Right renal cortex interstitium (tissue), 3 donors: Measurements from ENCODE around the gene UNC79. TPM values are rescaled to one million over a fixed set of nuclear protein-coding genes. Genes with fewer than 3 reads are reported as not detected.

Experiments used
- DNase-seq, 3 donors: peaks; one replicate each; pipeline ENCODE4 v3.0.0-alpha.2; 2013; ENCODE audit warnings: low read depth in 3 of 3, low spot score in 2 of 3
- polyA plus RNA-seq, 3 donors: library from polyadenylated mRNA; unstranded; fragments of 120-200 nt; gene quantifications; one replicate each; pipeline ENCODE4 v1.2.1, GENCODE V29; 2013; ENCODE audit not compliant: insufficient read length in 3 of 3

Gene UNC79
- polyA plus RNA-seq, 3 donors, result 0.71 to 0.87 (median 0.82) TPM

DNA sequence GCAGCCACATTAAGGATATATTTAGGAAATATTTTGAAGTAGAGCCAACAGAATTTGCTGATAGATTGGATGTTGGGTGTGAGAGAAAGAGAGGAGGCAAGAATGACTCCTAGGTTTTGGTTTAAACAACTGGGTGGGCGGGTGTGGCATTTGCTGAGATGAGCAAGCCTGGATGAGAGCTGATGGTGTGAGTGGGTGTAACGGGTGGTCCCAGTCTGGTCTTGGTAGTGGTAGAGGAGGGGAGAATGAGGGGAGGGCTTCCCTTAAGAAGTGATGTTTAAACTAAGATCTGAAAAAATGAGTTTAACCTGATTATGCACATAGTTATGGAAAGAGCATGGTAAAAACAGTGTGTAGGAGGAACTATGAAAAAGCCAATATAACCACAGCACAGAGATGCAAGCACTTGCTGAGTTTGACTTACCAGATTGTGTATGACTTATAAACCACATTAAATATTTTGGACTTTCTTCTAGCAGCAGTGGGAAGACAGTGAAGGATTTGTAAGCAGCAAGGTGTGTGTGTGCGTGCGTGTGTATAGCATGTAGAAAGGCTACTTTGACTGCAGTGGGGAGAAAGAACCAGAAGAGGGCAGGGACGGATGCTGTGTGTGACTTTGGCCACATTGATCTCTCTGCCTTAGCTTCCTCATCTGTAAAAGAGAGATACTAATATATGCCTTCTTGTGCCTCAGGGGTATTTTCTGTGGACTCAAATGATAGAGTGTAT is 217.9 kb downstream of the UNC79 start:
- no peak for DNase-seq

DNA sequence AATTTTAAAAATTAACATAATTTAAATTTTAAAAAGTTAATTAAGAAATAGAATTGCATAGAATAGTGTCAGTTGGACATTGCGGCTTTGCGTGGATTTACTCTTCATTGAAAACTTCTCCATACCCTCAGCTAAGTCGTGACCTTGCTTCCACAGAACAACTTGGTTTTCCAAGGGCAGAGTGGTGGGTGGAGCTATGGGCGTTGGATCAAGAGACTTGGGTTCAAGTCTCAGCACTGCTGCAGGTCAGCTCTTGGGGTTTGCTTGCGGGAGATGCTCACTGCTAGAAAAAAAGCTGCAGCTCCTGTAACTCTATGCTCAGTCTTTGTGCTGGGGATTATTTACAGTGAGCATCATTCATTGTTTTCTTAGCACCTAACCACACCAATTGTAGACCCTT is 223.9 kb downstream of the UNC79 start:
- DNase-seq, result no peak

DNA sequence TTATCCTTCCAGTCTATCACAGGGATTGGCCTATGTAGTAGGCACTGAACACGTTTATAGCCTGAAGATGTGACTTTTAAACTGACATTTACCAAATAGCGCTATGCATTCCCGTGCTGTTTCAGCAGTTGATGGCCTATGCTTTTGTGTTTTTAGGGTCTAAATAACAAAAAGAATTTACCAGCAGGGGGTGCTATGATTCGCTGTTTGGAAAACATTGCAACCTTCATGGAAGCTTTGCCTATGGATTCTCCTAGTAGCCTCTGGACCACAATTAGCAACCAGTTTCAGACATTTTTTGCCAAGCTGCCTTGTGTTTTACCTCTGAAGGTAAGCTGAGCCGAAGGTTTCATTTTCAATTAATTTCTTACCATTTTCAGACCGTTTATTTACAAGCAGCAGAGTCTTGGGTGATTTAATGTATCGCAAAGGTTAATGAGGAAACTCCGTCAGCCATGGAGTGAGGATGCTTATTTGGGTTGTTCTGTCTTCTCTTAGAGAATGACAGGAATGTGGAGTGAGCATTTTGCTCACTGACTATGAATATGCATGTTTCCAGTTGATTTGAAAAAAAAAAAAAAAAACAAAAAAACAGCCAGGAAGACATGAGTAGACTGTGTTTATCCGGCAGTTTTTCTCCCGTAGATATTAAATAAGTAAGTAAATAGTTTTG is 224.5 kb downstream of the UNC79 start:
- peak; percentile 67 to 73 (median 72) for DNase-seq

DNA sequence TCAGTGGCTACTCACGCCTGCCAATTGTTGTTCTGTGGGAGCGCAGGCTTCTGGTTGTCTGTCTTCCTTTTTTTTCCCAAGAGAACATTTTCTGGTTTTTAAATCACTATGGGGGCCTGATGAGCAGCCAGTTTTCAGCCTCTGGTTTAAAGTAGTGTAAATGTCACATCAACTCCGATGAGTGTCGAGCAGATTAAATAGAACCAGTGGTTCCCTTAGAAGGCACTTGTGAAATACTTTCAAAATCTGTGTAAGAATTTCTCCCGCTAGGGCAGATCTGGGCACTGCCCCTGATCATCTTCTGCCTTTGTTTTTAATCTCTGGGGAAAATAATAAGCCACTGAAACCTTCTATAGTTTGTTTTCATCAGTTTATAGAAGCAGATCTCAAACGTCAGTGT is 227.1 kb downstream of the UNC79 start:
- no peak for DNase-seq

DNA sequence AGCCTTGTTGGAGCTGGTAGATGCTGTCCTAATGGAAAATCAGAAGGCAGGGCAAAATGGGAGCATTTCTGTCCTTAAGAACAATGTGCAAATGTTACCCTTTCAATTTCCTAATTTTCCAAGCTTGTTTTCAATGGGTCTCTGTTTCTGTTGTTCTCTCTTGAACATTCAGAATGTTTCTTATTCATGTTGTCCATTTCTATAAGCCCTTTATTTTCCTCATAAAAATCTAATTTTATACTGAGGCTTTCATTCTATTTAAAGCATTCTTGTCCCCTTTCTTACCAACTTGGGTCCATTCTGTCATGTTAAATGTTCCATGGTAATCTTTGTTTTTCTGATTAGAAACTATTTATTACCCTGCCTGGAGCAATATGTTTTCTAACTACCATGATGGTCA is 232.6 kb downstream of the UNC79 start:
- DNase-seq, result no peak

DNA sequence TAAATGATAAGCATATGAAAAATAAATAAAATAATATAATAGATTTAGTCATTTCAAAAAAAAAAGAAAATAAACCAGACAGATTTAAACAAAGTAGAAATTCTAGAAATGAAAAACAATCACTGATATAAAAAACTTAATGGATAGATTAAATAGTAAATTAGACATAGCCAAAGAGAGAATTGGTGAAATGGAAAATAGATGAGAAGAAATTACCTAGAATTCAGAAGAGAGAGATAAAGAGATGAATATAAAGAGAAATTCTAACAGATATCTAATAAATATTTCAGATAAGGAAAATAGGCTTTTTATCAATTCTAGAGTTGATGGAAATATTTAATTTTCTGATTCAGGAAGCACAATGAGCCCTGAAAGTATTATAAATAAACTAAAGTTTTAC is 234.4 kb downstream of the UNC79 start:
- no peak for DNase-seq

DNA sequence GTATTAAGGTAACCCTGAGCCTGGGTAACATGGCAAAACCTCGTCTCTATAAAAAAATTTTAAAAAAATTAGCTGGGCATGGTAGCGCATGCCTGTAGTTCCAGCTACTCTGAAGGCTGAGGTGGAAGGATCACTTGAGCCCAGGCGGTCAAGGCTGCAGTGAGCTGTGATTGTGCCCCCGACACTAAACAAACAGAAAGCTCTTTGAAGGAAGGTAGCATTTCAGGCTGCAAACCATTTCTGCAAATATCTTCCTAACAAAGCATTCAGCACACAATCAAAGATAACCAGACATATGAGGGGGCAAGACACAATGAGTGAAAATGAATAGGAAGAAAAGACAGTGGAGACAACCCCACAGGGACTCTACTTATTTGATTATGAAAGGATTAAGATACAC is 238.9 kb downstream of the UNC79 start:
- no peak for DNase-seq

DNA sequence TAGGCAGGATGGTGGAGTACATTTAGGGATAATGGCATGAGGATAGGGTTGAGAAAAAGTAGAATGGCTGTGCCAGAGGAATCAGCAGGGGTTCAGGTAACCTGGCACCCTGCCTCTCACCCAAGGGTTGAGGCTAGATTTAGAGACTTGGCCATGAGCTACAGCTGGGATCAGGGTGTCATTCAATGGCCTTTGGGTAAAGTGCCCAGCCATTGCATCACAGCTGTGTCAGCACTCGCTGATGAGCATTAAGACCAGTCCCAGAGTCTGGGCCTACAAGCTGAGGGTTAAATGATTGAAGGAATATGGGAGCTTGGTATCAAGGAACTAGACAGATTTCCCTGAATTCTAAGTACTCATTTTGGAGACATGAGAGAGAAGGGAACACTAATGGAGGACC is 243.6 kb downstream of the UNC79 start:
- DNase-seq, result no peak

DNA sequence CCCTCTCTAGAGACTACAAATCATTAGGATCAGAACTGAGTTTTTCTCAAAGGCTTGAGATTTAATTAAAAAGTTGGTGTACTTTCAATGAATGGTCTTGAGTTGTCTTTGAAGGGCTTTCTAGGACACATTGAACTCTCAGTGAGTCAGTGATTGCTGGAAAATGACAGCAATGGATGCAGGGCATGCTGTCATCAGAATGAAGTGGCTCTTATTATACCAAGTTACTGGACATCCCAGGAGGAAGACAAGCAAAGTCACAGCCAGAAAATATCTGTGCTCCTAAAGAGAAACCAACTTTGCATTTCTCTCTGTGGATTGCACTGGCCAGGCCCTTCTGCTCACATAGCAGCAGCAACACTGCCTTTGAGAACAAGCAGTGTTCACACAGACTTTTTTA is 244.9 kb downstream of the UNC79 start:
- DNase-seq, result no peak

DNA sequence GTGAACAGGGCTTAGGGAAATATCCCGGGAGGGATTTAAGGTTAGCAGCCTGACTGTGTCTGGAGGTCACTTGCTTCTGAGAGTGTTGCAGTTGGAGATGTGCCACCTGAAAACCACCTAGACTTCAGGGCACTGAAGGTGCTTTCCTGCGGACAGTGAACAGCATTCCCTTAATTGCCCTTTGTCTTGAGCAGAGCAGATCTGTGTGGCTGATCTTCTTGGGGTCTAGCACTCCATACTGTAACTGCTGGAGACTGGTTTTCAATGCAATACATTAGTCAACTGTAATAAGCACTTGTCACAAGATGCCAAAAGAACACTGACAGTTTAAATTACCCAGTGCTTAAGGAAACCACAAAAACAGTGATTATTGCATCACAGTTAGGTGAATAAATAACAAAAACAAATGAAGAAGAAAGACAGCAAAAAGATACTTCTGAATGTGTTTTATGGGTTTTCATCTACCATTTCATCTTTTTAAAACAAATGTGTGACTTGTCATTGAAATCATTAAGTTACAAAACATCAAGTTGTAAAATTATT is 245.7 kb downstream of the UNC79 start:
- DNase-seq, result no peak

DNA sequence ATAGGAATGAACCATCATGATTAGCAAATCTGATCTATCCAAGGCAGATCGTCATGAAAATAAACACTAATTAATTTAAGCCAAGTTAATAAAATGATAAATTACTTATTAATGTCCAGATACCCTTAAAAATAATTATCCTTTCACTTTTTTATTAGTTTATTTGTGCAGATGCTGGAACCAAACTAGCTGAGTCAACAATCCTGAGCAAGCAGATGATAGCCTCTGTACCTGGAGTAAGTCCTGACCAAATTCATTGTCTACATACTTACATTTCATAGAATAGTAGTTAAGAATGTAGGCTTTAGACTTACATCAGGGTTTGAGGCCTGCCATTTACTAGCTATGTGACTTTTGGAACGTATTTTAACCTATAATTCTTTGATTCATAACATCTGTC is 251.7 kb downstream of the UNC79 start:
- DNase-seq, result no peak

DNA sequence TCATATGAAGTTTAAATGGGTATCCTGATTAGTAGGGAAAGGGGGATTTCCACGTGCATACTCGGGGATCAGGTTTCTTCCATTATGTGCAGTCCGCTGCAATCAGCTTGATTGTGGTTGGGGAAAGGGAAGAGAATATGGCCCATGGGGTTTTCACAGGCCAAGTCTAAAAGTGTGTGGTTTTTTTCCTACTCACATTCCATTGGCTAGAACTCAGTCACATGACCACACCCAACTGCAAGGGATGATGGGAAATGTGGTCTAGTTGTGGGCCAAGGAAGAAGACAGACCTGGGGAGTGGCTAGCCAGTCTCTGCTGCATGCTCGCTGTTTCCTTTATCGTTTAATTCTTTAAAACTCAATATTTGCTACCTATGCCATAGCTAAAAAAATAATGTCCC is 252.5 kb downstream of the UNC79 start:
- no peak for DNase-seq

DNA sequence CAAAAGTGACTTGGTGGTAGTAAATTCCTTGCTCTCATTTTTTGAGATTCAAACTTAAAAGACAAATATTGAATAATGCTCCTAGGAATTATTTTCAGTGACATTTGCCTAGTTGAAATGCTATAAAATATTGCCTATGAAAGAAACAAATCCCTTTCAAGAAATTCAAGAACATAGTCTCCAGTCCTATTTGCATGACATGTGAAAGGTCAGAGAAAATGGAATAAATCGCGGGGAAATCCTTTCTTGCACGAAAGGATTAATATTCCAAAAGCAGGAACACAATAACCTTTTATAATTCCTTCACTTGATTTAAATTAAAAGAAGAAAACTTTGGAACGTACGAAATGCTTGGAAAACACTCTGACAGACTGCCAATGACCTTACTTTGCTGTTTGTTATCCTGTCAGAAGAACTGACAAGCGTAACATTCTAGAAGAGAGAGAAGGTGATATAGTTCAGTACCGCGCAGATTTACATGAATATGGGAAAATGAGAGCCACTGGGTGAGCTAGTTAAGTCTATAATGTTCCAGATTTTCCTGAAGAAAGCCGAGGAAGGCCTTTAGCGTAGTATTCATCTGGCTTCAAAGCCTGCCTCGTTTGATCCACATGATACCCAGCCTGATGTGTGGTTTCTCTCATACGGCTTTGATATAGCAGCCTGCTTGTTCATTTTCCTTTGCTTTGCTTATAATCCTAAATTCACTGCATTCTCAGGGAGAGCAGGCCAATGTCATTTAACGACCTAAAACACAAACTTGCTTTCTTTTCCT is 254.6 kb downstream of the UNC79 start:
- DNase-seq, result no peak

DNA sequence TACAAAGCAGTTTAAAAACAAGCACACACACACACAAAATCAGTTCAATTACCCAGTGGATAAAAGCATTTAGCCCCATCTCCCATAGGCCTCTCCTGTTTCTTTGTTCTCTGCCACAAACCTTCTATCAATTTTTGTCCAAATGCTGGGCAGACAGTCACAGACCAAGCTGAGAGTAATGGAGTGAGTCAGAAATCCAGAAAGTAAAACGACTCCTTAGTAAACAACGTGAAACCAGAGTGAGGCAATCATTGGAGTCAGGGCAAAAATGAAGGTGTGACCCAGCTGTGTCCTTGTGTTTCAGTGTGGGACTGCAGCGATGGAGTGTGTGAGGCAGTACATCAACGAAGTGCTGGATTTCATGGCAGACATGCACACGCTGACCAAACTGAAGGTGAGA is 255.5 kb downstream of the UNC79 start:
- no peak for DNase-seq

DNA sequence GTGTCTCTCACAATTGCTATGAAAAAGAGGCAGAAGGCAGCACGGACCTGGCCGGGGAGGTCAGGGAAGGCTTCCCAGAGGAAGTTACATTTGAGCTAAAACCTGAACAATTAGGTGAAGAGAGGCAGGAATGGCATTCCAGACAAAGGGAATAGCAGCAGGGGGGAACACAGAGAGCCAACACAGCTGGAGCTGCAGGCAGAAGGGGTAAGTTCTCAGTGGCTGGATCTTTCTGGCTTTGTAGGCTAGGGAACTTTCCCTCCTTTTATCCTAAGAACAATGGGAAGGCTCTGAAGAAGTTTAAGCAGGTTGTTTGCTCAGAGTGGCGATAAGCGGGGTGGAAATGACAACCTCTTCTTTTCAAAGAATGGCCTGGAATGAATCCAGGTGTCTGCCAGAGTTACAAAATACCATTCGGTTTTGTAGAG is 257.5 kb downstream of the UNC79 start:
- DNase-seq, result no peak

DNA sequence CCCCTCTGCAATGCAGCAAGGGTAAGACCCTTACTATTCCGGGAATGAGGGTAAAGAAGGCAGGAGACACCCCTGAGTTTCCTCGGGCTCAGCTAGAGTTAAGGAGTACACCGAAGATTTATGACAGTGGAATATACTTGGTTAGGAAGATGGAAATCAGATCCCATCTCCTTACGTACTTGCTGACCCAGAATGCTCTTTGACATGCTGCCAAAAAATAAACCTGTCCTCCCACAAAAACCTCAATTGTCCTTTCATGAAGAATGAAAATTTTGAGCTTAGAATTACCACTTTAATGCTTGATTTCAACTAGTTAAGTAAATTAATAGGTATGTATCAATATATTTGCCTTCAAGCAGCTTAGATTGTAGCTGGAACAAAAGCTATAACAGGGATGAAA is 258.1 kb downstream of the UNC79 start:
- no peak for DNase-seq

DNA sequence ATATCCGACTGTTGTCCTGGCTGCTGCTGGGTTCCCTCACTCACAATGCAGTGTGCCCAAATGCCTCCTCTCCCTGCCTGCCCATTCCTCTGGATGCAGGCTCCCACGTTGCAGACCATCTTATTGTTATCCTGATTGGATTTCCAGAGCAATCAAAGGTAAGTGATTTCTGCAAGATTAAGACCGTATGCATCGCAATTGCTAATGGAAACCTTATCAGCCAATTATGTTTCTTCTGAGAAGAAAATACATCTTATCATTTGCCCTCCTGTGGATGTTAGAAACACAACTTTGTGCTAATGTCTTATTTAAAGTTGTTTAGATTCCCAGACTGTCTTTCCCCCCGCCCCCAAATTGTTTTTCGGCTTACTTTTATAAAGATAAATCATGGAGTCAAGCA is 259.4 kb downstream of the UNC79 start:
- no peak for DNase-seq

DNA sequence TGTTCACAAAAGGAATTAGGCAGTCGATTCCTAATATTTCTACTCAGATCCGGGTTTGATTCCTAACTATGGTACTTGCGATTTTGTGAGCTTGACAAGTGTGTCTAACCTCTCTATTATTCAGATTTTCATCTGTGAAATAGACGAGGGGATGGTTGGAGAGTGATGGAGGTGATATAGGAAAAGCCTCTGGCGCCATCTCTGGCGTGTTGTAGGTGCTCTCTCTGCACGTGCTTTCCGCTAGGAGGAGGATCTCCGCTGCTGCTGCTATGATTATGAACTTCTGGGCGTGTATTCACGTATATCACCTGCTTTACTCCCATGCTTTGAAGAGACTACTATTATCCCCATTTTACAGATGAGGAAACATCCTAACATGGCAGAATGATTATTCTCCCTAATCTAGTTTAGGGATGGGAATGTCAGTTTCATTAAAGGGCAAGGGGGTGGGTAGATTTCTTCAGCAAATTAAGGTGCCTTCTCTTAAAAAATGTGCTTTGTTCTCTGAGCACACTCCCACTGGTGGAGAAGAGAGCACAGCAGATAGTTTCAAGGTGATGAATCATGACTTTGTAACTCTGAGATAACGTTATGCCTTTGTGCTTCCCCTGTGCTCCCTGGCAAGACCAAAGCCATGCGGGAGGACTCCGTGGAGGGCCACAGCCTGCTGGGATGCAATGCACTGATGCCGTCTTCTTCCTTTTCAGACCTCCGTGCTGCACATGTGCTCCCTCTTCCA is 260.5 kb downstream of the UNC79 start:
- DNase-seq, result no peak

DNA sequence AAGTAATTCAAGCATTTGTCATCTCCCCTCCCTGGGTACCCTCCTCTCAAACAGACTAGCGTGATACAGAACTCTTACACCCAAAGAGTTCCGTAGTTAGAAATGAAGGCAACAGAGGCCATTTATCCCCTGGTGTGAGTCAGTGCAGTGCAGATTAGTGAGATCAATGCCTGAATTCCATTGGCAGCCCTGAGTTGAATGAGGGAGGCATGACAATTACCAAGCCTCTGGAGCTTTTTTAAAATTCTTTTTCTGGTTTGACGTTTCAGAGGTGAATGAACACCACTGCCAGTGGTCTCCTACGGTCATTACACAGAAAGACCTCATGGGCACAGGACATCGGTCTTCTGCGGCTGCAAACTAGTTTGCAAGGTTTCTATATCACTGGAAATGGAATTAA is 263.2 kb downstream of the UNC79 start:
- no peak for DNase-seq

DNA sequence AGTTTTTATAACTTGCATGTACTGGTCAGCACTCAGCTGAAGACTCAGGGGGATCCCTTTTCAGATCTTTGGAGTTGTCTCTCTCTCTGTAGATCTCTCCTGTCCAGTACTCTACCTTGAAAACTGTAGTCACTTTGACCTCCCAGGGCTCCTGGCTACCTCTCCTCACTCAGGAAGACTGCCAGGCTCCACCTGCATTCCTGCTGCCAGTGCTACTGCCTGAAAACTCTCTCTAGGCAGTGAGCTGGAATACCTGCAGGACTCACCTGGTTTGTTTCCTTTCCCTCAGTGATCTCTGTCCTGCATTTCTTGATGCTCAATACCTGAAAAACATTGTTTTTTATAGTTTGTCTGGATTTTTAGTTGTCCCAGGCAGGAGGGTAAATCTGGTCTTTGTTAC is 270.2 kb downstream of the UNC79 start:
- DNase-seq, result no peak

DNA sequence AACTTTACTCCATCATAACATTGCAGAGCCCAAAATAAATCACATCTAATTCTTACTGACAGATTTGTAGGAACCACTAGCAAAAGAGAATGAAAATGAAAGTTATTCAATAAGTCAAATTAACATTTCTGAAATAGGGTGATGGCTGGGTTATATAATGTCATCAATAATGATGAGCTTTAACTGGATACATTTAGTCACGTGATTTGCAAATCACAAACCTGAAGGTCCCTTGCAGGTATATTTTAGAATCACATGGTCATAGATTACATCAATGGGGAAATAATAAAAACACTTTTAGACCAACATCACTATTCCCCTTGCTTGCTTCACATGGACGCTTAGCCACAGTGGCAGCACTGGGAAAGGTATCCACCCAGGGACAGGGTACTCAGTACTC is 270.8 kb downstream of the UNC79 start:
- no peak for DNase-seq
